Smooth muscle cell (in vitro differentiated cells): Measurements from ENCODE around the gene CABCOCO1. TPM values are rescaled to one million over a fixed set of nuclear protein-coding genes. Genes with fewer than 3 reads are reported as not detected.

Experiments
- DNase-seq: peaks from one replicate; lab custom pipeline; 2025; ENCODE audit not compliant: unreplicated experiment; lab: John Stamatoyannopoulos, UW
- H2AFZ ChIP-seq: fragments of 200-600 bp; sonication (generic); 2 replicates; pipeline ENCODE4 v1.6.0; 2016; ENCODE audit warnings: antibody characterized with exemption, low read depth, mild to moderate bottlenecking
- H3F3A ChIP-seq: fragments of 200-600 bp; sonication (generic); 2 replicates; pipeline ENCODE4 v1.6.0; 2017; ENCODE audit warnings: antibody characterized with exemption, low read depth
- H3K27ac ChIP-seq: fragments of 200-600 bp; sonication (generic); 2 replicates; pipeline ENCODE4 v1.5.1; 2016; ENCODE audit warnings: low read depth, mild to moderate bottlenecking
- H3K27me3 ChIP-seq: fragments of 200-600 bp; sonication (generic); 2 replicates; pipeline ENCODE4 v1.6.1; 2016; ENCODE audit warnings: low read depth, mild to moderate bottlenecking
- H3K36me3 ChIP-seq: fragments of 200-600 bp; sonication (generic); 2 replicates; pipeline ENCODE4 v1.5.1; 2016; ENCODE audit warnings: low read depth
- H3K4me1 ChIP-seq: fragments of 200-600 bp; sonication (generic); 2 replicates; pipeline ENCODE4 v1.5.1; 2016; ENCODE audit warnings: low read depth
- H3K4me2 ChIP-seq: fragments of 200-600 bp; sonication (generic); 2 replicates; pipeline ENCODE4 v1.6.0; 2016; ENCODE audit warnings: mild to moderate bottlenecking
- H3K4me3 ChIP-seq: fragments of 200-600 bp; sonication (generic); 2 replicates; pipeline ENCODE4 v1.5.1; 2016; ENCODE audit warnings: mild to moderate bottlenecking
- H3K79me2 ChIP-seq: fragments of 200-600 bp; sonication (generic); 2 replicates; pipeline ENCODE4 v1.6.0; 2016; ENCODE audit warnings: low read depth, mild to moderate bottlenecking
- H3K9ac ChIP-seq: fragments of 200-600 bp; sonication (generic); 2 replicates; pipeline ENCODE4 v1.6.0; 2016; ENCODE audit warnings: low read depth
- H3K9me3 ChIP-seq: fragments of 200-600 bp; sonication (generic); replicated peaks from 2 replicates; pipeline ENCODE4 v1.5.1; 2016; ENCODE audit warnings: low read depth
- H4K20me1 ChIP-seq: fragments of 200-600 bp; sonication (generic); 2 replicates; pipeline ENCODE4 v1.6.0; 2016; ENCODE audit warnings: low read depth
- CTCF ChIP-seq: fragments of 200-600 bp; sonication (generic); IDR thresholded peaks from 2 replicates; pipeline ENCODE4 v1.5.1; 2017; ENCODE audit warnings: borderline replicate concordance, mild to moderate bottlenecking, antibody characterized with exemption; ENCODE audit not compliant: insufficient read depth, poor library complexity, severe bottlenecking
- WGBS: methylation state at CpG from one replicate; pipeline ENCODE4 v1.1.7; 2016; ENCODE audit warnings: low lambda C conversion rate; 5-methylcytosine and 5-hydroxymethylcytosine counted together
- polyA plus RNA-seq: library from polyadenylated mRNA; unstranded; fragments of >200 nt; fragmentation: Nextera tagmentation; extraction: Ambion mirVana; gene quantifications from 2 replicates; pipeline ENCODE4 v1.2.1, GENCODE V29; 2016
- total RNA-seq: library from RNA; depleted of rRNA; stranded (reverse); fragments of >200 nt; gene quantifications from 2 replicates; pipeline ENCODE4 v1.2.3, GENCODE V29; 2014

The CABCOCO1 gene
- total and polyA plus RNA-seq, 2 experiments from 2014 or later, result 1.2 TPM; not detected in 1

GRCh38 chr10:61801484-61801883, 138.8 kb downstream of the CABCOCO1 start:
- no peak overlapping the region for H3K9ac ChIP-seq
- WGBS, result 77% methylated on average over 5 of the region's 5 CpGs
- no peaks in the 10 kb centered on the region for H4K20me1 ChIP-seq
- TF ChIP-seq CTCF, result no peak
- H3K79me2 ChIP-seq, result no peaks in the 10 kb centered on the region
- no peaks in the 10 kb centered on the region for H3K36me3 ChIP-seq
- no peak overlapping the region for H3K27ac ChIP-seq
- H3F3A ChIP-seq, result no peaks in the 10 kb centered on the region
- no peak overlapping the region for H3K4me2 ChIP-seq
- H2AFZ ChIP-seq, result no peak overlapping the region
- H3K9me3 ChIP-seq, result no peaks in the 10 kb centered on the region
- no peaks in the 10 kb centered on the region for H3K4me1 ChIP-seq
- DNase-seq, result no peak
- no peak overlapping the region for H3K4me3 ChIP-seq
- H3K27me3 ChIP-seq, result no peaks in the 10 kb centered on the region

GRCh38 chr10:61803269-61803668, 140.5 kb downstream of the CABCOCO1 start:
- no peak overlapping the region for H3K4me3 ChIP-seq
- no peaks in the 10 kb centered on the region for H3K36me3 ChIP-seq
- 94% methylated on average over 3 of the region's 3 CpGs for WGBS
- no peaks in the 10 kb centered on the region for H3K9me3 ChIP-seq
- no peak overlapping the region for H3K4me2 ChIP-seq
- H3K79me2 ChIP-seq, result no peaks in the 10 kb centered on the region
- no peak for DNase-seq
- H3K27ac ChIP-seq, result no peak overlapping the region
- H3K27me3 ChIP-seq, result no peaks in the 10 kb centered on the region
- H3F3A ChIP-seq, result no peaks in the 10 kb centered on the region
- no peaks in the 10 kb centered on the region for H3K4me1 ChIP-seq
- H2AFZ ChIP-seq, result no peak overlapping the region
- H3K9ac ChIP-seq, result no peak overlapping the region
- no peaks in the 10 kb centered on the region for H4K20me1 ChIP-seq
- TF ChIP-seq CTCF, result no peak

GRCh38 chr10:61804414-61804813, 141.7 kb downstream of the CABCOCO1 start:
- H3K27ac ChIP-seq, result no peak overlapping the region
- no peak for DNase-seq
- no peak for TF ChIP-seq CTCF
- 12% methylated on average over 1 of the region's 1 CpG for WGBS
- H3K4me1 ChIP-seq, result no peaks in the 10 kb centered on the region
- no peaks in the 10 kb centered on the region for H4K20me1 ChIP-seq
- no peaks in the 10 kb centered on the region for H3K36me3 ChIP-seq
- no peak overlapping the region for H3K4me2 ChIP-seq
- no peaks in the 10 kb centered on the region for H3K9me3 ChIP-seq
- peak overlapping the region; percentile 69 for H2AFZ ChIP-seq
- no peaks in the 10 kb centered on the region for H3K79me2 ChIP-seq
- no peaks in the 10 kb centered on the region for H3F3A ChIP-seq
- H3K4me3 ChIP-seq, result no peak overlapping the region
- H3K27me3 ChIP-seq, result no peaks in the 10 kb centered on the region
- H3K9ac ChIP-seq, result no peak overlapping the region

GRCh38 chr10:61805091-61805490, 142.4 kb downstream of the CABCOCO1 start:
- Histone ChIP-seq H3F3A (no peaks in the 10 kb centered on the region), H3K79me2 (no peaks in the 10 kb centered on the region), H4K20me1 (no peaks in the 10 kb centered on the region), H3K27me3 (no peaks in the 10 kb centered on the region), H3K9ac (no peak overlapping the region), H2AFZ (no peak overlapping the region), H3K9me3 (no peaks in the 10 kb centered on the region), H3K36me3 (no peaks in the 10 kb centered on the region), H3K27ac (no peak overlapping the region), H3K4me3 (no peak overlapping the region), H3K4me1 (no peaks in the 10 kb centered on the region), H3K4me2 (no peak overlapping the region)
- TF ChIP-seq CTCF, result no peak
- 98% methylated on average over 3 of the region's 3 CpGs for WGBS
- DNase-seq, result no peak
